Ramos (cell line): ENCODE data around the gene MEGF11.

ENCODE experiments used
- in situ Hi-C: fragments of 300-500 bp; cut with MboI; formaldehyde crosslinking; loops from one replicate; pipeline ENCODE4 v1.14.3; 2022; ENCODE audit warnings: low sequenced_read_pairs; ENCODE audit not compliant: unreplicated experiment

MEGF11 gene

DNA sequence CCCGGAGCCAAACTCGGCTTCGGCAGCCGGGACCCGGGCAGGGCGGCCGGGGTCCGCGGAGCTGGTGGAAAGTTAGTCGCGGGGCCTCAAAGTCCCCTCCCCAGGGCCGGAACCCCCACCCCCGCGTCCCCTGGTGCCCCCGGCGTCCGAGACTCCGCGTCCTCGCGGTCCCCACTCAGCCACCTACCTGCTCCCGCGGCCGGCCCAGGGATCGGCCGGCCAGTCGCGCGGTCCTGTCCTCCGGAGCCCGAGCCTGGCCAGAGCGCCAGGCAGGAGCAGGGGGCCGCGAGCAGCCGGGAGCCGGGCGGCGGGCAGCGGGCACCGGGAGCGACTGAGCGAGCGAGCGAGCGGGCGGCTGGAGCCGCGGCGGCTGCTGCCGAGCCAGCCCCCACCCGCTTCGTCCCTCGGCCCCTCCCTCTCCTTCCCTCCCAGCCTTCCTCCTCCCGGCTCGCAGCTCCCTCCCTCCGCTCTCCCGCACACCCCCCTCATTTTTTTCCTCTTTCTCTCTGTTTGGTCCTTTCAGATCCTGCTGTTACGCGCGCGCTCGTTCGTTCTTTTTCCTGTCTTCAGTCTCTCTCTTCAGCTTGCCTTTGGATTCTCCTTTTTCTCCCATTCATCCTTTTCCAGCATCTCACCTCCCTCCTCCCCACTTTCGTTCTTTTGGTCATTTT, at the start of gene MEGF11:
MEGF11 (minus strand) TSS at position 333 of the 671 bp plus-strand sequence. CDS start 125,347 bp downstream, outside the sequence.
- in situ Hi-C loops: no loop called here

- in situ Hi-C loops: no loop called here
These were observed 49.1 kb upstream of the MEGF11 start for GRCh38 chr15:66302489-66303278.

DNA sequence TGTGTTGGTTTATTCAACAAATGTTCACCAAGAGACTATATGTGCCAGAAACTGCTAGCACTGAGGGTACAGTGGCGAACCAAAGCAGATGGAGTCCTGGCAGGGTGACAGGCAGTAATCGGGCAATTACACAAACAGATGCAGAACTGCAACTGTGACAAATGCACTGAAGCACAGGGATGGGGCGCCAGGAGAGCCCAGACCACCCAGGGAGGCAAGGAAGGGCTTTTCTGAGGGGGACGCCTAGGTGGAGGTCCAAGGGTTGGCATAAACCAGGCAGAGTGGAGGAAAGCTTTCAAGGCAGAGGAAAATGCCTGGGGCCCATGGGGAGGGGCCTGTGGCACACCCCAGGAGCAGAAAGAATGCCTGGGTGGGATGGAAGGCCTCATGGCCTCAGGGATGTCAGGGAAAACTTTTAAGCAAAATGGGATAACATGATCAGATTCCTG, 45.3 kb upstream of the MEGF11 start:
- in situ Hi-C loops: loop anchor here (25.0 kb wide), 1 partner anchor 662 kb away; no protein-coding TSS in a partner anchor

- in situ Hi-C loops: loop anchor here (25.0 kb wide), 1 partner anchor 659 kb away; no protein-coding TSS in a partner anchor
These were observed 42.6 kb upstream of the MEGF11 start for GRCh38 chr15:66296186-66296585.

DNA sequence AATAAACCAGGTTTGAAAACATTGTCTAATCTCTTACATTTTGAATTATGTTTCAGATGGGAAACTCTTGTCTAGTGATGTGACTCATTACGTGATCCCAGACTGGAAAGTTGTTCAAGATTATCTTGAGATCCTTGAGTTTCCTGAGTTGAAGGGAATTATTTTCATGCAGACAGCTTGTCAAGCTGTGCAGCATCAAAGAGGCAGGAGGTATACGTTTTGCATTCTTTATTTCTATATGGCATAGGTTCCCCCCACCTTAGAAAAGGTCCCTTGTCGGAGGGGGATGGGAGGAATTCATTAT, 41.3 kb upstream of the MEGF11 start:
- in situ Hi-C loops: loop anchor here (25.0 kb wide), 1 partner anchor 658 kb away; no protein-coding TSS in a partner anchor

DNA sequence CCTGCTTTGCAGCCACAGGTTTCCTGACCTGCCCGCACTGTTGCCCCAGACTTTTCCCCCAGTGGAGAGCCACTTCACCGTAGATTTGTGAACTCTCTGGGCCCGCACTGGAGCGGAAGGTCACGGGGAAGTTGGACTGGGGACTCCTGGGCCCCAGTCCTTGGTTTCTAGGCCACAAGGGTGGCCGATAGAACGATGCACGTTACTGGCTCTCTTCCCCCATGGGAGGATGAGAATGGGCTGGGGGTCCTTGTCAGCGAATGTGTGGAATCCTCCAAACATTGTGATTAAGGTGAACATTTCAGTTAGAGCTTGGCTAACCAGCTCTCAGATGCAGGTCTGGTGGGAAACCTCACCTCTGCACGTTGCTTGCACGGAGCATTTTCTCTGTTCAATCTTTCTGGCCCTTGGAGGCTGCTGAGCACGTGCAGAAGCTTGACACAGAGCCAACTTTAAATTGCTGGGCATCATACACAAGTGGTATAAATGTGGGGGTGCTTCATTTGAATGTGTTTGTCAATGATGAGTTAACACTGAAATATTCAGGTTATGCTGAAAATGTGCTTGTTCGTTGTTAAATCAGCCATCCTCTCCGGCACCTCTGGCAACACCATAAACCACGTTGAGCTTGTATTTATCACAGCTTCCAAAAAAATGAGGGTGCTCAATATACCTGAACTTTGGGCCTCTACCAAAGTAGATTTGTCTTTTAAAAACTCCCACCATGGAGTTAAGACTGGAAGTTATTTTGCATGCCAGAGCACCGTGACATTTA, 40.8 kb upstream of the MEGF11 start:
- in situ Hi-C loops: loop anchor here (25.0 kb wide), 1 partner anchor 657 kb away; no protein-coding TSS in a partner anchor

DNA sequence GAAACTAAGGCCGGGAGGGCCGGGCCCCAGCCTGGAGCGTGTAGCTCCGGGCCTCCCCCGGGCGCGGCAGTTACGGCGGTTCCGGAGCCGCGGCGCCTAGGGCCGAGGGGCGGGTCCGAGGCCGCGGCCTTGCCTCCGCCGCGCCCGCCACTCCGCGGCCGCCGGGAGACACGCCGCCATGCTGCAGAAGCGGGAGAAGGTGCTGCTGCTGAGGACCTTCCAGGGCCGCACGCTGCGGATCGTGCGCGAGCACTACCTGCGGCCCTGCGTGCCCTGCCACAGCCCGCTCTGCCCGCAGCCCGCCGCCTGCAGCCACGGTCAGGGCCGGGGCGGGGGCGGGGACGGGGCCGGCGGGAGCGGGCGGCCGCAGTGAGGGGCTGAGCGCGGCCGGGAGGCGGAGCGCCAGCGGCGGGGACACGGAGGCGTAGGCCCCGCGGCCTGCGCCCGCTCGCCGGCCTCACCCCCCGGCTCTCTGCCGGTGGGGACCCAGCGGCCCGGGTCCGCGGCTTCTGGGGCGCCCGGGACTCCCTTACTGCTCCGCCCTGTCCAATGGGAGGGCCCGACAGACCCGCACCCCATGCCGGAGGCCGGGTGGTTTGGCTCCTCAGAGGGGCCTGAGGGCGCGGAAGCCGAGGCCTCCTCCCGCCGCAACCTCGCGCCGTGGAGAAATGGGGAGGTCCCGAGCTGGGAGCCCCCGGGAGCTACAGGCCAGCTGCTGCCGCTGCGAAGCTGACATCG, 40.0 kb upstream of the MEGF11 start, which contains the start of gene DIS3L:
DIS3L (plus strand) TSS at position 150 of the 738 bp plus-strand sequence; CDS start at position 179, 29 bp downstream.
- in situ Hi-C loops: loop anchor here (25.0 kb wide), 1 partner anchor 656 kb away; no protein-coding TSS in a partner anchor

DNA sequence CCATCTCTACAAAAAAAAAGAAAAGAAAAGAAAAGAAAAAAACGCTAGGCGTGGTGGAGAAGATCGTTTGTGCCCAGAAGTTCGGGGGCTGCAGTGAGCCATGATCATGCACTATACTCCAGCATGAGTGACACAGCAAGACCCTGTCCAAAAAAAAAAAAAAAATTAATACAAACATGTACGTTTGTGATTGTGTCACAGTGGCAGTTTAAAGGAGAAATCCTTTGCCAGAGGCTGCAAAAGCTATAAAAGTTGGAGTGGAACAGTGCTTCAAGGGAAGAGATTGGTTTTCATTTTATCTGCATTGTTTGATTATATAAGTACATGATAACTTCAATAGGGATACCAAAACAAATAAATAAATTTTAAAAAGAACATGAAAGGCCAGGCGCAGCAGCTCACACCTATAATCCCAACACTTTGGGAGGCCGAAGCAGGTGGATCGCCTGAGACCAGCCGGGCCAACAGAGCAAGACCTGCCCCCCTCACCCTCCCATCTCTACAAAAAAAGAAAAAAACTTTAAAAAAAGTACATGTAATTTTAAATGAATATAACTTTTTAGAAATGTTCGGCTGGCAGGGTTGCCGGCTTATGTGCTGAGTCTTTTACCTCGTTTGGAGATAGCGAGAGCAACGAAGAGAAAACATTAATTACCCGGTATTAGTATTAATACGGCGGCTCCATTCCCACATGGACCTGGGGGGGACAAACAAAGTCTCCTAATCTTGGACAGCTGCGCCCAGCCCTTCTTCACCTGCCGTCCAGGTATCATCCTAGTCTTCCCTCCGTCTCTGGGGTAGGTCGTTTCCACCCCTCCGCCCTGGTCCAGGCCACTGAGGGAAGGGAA, 39.2 kb upstream of the MEGF11 start:
- in situ Hi-C loops: loop anchor here (25.0 kb wide), 1 partner anchor 655 kb away; no protein-coding TSS in a partner anchor

- in situ Hi-C loops: loop anchor here (25.0 kb wide), 1 partner anchor 655 kb away; no protein-coding TSS in a partner anchor
These were observed 38.4 kb upstream of the MEGF11 start for GRCh38 chr15:66291816-66292570.

GRCh38 chr15:66290518-66290917, 37.0 kb upstream of the MEGF11 start:
- in situ Hi-C loops: loop anchor here (25.0 kb wide), 1 partner anchor 653 kb away; no protein-coding TSS in a partner anchor

DNA sequence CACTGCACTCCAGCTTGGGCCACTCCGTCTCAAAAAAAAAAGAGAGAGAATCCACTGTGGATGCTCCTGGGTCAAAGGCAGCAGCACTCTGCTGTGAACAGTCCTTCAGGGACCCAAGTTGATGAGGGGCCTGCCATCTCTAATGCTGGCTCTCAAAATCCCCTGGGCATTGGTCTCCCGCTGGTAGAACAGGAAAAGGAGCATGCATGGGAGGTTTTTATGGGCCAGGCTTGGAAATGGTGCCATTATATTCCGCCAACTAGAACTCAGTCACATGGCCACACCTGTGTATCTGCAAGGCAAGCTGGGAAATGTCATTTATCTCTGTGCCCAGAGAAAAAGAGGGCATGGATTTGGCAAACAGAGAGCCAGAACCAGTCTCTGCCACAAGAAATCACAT, 36.5 kb upstream of the MEGF11 start:
- in situ Hi-C loops: loop anchor here (25.0 kb wide), 1 partner anchor 653 kb away; no protein-coding TSS in a partner anchor

DNA sequence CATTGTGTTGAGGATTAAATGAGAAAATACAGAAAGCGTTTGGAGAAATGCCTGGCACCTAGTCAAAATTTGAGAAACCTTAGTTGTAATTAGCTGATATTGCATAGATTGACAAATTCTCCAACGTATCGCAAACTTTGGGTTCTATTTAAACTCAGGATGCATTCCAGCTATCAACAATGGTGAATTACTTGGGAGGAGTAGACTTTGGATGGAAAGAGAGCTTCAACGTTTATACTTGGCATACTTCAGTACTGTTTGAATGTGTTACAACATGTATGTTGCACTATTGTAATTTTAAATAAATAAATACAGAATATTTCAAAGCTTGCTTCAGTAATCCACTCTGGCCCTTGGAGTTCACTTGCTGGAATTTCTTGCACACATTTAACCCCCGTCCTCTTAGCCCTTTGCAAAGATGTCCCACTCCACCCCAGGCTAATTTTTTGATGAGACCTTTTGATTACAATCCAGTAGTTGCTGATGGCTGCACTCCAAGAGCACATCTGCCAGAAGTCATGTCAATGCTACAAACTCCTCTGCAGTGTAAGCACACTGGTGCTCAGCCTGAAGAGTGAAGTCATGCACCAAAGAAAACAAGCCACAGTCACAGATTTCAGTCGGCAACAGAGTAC, 35.1 kb upstream of the MEGF11 start:
- in situ Hi-C loops: loop anchor here (25.0 kb wide), 1 partner anchor 651 kb away; no protein-coding TSS in a partner anchor

GRCh38 chr15:66288093-66288492, 34.5 kb upstream of the MEGF11 start:
- in situ Hi-C loops: loop anchor here (25.0 kb wide), 1 partner anchor 651 kb away; no protein-coding TSS in a partner anchor

- in situ Hi-C loops: loop anchor here (25.0 kb wide), 1 partner anchor 650 kb away; no protein-coding TSS in a partner anchor
These were observed 34.0 kb upstream of the MEGF11 start for GRCh38 chr15:66287461-66288057.

GRCh38 chr15:66285533-66286280, 32.2 kb upstream of the MEGF11 start:
- in situ Hi-C loops: loop anchor here (25.0 kb wide), 1 partner anchor 648 kb away; no protein-coding TSS in a partner anchor

- in situ Hi-C loops: loop anchor here (25.0 kb wide), 1 partner anchor 647 kb away; no protein-coding TSS in a partner anchor
These were observed 30.7 kb upstream of the MEGF11 start for GRCh38 chr15:66284271-66284670.
